DND-41 (cell line): ENCODE results near the gene SPATA19.

Experiments used
- ATAC-seq: fragments of 200-7000 bp; cut with Tn5 transposase; 3 replicates; pipeline ENCODE4 v1.9.1; 2021; ENCODE audit warnings: low read depth; ENCODE audit not compliant: insufficient read depth
- DNase-seq: peaks from one replicate; pipeline ENCODE4 v3.0.0-alpha.2; 2020
- H2AFZ ChIP-seq: 2 replicates; pipeline ENCODE4 v1.6.0; 2012; ENCODE audit warnings: low read depth, low read length
- H3K27ac ChIP-seq: 2 replicates; pipeline ENCODE4 v1.5.1; 2012; ENCODE audit warnings: low read length, inconsistent platforms
- H3K27me3 ChIP-seq: fragments of 200-600 bp; sonication (generic); 2 replicates; pipeline ENCODE4 v1.6.0; 2012; ENCODE audit warnings: low read length, mild to moderate bottlenecking, inconsistent platforms; ENCODE audit not compliant: insufficient read depth, poor library complexity
- H3K36me3 ChIP-seq: 2 replicates; pipeline ENCODE4 v1.5.1; 2012; ENCODE audit warnings: low read length, inconsistent platforms; ENCODE audit not compliant: insufficient read depth
- H3K4me1 ChIP-seq: 2 replicates; pipeline ENCODE4 v1.5.1; 2012; ENCODE audit warnings: mild to moderate bottlenecking, low read length; ENCODE audit not compliant: insufficient read depth
- H3K4me2 ChIP-seq: 2 replicates; pipeline ENCODE4 v1.6.0; 2012; ENCODE audit warnings: mild to moderate bottlenecking, moderate library complexity, low read length, inconsistent platforms; ENCODE audit not compliant: insufficient read depth
- H3K4me3 ChIP-seq, 2 experiments: fragments of 200-600 bp in 1 of 2; shearing (Covaris generic) in 1 of 2; 2 replicates each; pipeline ENCODE4 v1.5.1; 2012 to 2016; ENCODE audit warnings: inconsistent platforms in 2 of 2, low read length in 2 of 2, mild to moderate bottlenecking in 2 of 2, low read depth in 1 of 2, moderate library complexity in 1 of 2
- H3K79me2 ChIP-seq: 2 replicates; pipeline ENCODE4 v1.6.0; 2012; ENCODE audit warnings: low read length, inconsistent platforms; ENCODE audit not compliant: insufficient read depth
- H3K9ac ChIP-seq: 2 replicates; pipeline ENCODE4 v1.6.0; 2012; ENCODE audit warnings: low read depth, mild to moderate bottlenecking, inconsistent platforms, low read length, moderate library complexity
- H3K9me3 ChIP-seq: 2 replicates; pipeline ENCODE4 v1.5.1; 2012; ENCODE audit warnings: low read length, moderate library complexity, mild to moderate bottlenecking, inconsistent platforms; ENCODE audit not compliant: insufficient read depth, severe bottlenecking
- H4K20me1 ChIP-seq: 2 replicates; pipeline ENCODE4 v1.6.0; 2012; ENCODE audit warnings: low read length; ENCODE audit not compliant: insufficient read depth
- EZH2 ChIP-seq: IDR thresholded peaks from 3 replicates; pipeline ENCODE4 v1.6.1; 2012; ENCODE audit warnings: borderline replicate concordance, low read depth, mild to moderate bottlenecking, moderate library complexity, low read length, inconsistent platforms; ENCODE audit not compliant: severe bottlenecking
- TF ChIP-seq, protein P1 (sequence below): IDR thresholded peaks from 2 replicates; pipeline ENCODE4 v1.5.1; 2012; ENCODE audit warnings: borderline replicate concordance, low read length, moderate library complexity, mild to moderate bottlenecking; ENCODE audit not compliant: poor library complexity, severe bottlenecking; ENCODE audit errors: extremely low read depth

SPATA19 gene

DNA sequence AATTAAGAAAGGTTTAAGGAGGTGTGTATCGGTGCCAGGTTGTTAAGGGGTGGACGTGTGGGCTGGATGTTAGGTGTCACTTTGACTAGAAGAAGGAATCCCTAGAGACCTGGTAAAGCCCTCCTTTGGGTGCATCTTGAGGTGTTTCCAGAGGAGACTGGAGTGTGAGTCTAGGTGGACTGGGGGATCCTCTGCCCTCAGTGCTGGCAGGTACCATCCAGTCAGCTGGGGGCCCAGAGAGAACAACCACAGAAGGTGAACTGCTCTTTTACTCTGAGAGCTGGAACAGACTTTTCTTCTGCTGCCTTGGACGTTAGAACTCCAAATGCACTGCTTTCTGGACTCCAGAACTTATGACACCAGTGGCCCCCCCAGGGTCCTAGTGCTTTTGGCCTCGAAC is 44.0 kb downstream of the SPATA19 start:
- ATAC-seq (no peak), DNase-seq (no peak)
- no peak overlapping the region for H2AFZ ChIP-seq
- H3K36me3 ChIP-seq, result no peaks in the 10 kb centered on the region
- H4K20me1 ChIP-seq, result no peaks in the 10 kb centered on the region
- H3K27ac ChIP-seq, result no peak overlapping the region
- H3K27me3 ChIP-seq, result peaks cover 34% of the 10 kb centered on the region
- H3K4me2 ChIP-seq, result no peak overlapping the region
- no peak for TF ChIP-seq EZH2
- TF ChIP-seq, protein P1, sequence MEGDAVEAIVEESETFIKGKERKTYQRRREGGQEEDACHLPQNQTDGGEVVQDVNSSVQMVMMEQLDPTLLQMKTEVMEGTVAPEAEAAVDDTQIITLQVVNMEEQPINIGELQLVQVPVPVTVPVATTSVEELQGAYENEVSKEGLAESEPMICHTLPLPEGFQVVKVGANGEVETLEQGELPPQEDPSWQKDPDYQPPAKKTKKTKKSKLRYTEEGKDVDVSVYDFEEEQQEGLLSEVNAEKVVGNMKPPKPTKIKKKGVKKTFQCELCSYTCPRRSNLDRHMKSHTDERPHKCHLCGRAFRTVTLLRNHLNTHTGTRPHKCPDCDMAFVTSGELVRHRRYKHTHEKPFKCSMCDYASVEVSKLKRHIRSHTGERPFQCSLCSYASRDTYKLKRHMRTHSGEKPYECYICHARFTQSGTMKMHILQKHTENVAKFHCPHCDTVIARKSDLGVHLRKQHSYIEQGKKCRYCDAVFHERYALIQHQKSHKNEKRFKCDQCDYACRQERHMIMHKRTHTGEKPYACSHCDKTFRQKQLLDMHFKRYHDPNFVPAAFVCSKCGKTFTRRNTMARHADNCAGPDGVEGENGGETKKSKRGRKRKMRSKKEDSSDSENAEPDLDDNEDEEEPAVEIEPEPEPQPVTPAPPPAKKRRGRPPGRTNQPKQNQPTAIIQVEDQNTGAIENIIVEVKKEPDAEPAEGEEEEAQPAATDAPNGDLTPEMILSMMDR, result no peak
- no peak overlapping the region for H3K4me3 ChIP-seq
- no peak overlapping the region for H3K9ac ChIP-seq
- H3K9me3 ChIP-seq, result no peaks in the 10 kb centered on the region
- no peaks in the 10 kb centered on the region for H3K4me1 ChIP-seq
- H3K79me2 ChIP-seq, result no peaks in the 10 kb centered on the region

DNA sequence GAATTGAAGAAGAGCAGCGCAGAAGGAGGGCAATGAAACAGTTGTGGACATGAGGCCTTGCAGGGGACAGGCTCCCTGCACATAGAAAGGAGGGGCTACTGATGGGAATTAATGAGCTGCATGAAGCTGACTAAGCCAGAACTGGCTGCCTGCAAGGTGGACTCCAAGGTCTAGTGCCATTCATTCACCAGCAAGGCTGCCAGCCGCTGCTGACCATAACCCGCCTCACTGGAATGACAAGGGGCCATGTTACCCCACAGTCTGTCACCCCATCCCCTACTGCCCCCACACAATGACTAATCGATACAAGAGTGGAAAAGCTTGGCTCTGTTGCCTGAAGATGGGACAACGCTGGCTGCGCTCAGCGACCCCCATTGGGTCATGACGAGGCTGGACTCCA is 44.6 kb downstream of the SPATA19 start:
- Histone ChIP-seq H3K4me1 (no peaks in the 10 kb centered on the region), H4K20me1 (no peaks in the 10 kb centered on the region), H3K36me3 (no peaks in the 10 kb centered on the region), H3K4me2 (no peak overlapping the region), H3K9me3 (no peaks in the 10 kb centered on the region), H3K27me3 (peaks cover 34% of the 10 kb centered on the region), H3K27ac (no peak overlapping the region), H3K4me3 (no peak overlapping the region), H3K79me2 (no peaks in the 10 kb centered on the region), H2AFZ (no peak overlapping the region), H3K9ac (no peak overlapping the region)
- ATAC-seq, result no peak
- no peak for DNase-seq
- TF ChIP-seq, protein P1, result no peak
- no peak for TF ChIP-seq EZH2

DNA sequence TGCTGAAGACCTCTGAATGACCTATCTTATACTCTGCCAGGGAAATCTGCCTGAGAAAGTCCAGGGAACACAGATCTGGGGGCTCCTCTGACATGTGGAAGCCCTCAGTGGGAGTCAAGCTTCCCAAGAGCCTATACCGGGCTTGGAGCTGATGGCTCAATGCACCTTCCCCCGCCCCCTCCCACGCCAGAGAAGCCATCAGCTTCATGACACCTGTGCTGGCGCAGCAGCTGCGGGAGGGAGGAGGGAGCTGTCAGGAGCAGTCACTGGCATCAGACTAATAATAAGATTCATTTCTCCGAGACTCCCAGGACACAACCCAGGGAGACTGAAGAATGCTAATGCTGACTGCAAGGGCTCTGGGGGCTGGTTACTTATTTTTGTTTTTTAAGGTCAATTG is 47.8 kb downstream of the SPATA19 start:
- Histone ChIP-seq H3K9ac (no peak overlapping the region), H3K36me3 (no peaks in the 10 kb centered on the region), H3K27me3 (peaks cover 40% of the 10 kb centered on the region), H3K79me2 (no peaks in the 10 kb centered on the region), H3K27ac (no peak overlapping the region), H2AFZ (no peak overlapping the region), H3K4me1 (no peaks in the 10 kb centered on the region), H3K4me3 (no peak overlapping the region), H3K9me3 (no peaks in the 10 kb centered on the region), H4K20me1 (no peaks in the 10 kb centered on the region), H3K4me2 (no peak overlapping the region)
- DNase-seq (no peak), ATAC-seq (no peak)
- TF ChIP-seq EZH2, result no peak
- TF ChIP-seq, protein P1, result no peak

DNA sequence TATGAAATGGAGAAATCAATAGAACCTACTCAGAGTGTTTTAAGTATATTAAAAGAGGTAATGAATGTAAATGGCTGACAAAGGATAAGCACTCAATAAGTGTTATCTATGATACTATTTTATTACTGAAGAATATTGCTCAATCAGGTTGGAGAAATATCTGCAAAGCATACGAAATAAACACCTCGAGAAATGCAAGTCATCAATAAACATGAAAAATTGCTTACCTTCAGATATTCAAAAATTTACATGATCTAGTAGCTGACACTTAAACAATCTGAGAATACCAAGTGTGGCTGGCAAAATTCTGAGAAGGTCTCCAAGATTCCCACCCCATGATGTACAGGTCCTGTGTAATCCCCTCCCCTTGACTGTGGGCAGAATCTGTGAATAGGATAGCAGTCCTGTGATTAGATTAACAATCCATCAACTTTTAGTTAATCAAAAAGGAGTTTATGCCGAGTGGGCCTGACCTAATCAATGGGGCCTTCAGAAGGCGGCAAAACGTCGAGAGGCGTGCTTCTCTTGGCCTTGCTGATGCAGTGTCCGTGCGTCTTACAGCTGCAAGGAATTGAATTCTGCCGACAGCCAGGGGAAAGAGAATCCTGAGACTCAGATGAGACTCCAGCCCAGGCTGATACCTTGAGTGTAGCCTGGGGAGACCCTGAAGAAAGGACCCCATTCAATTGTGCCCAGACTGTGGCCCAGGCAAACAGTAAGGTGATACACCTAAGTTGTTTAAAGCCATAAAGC is 49.1 kb downstream of the SPATA19 start:
- DNase-seq, result no peak
- no peaks in the 10 kb centered on the region for H3K36me3 ChIP-seq
- TF ChIP-seq EZH2, result no peak
- TF ChIP-seq, protein P1, result no peak

More for the DNA sequence above, 49.1 kb downstream of the SPATA19 start:
- no peak overlapping the region for H2AFZ ChIP-seq
- no peak overlapping the region for H3K4me2 ChIP-seq
- H3K4me1 ChIP-seq, result no peaks in the 10 kb centered on the region
- H3K27me3 ChIP-seq, result peaks cover 32% of the 10 kb centered on the region
- no peak overlapping the region for H3K4me3 ChIP-seq
- H4K20me1 ChIP-seq, result no peaks in the 10 kb centered on the region
- ATAC-seq, result no peak
- no peaks in the 10 kb centered on the region for H3K79me2 ChIP-seq
- no peak overlapping the region for H3K9ac ChIP-seq
- no peaks in the 10 kb centered on the region for H3K9me3 ChIP-seq
- no peak overlapping the region for H3K27ac ChIP-seq
